ENCODE results near the gene SSTR4. TPM values are rescaled to one million over a fixed set of nuclear protein-coding genes. Genes with fewer than 3 reads are reported as not detected.

SSTR4 gene
- total RNA-seq, 1 donor from 2014 or later, result not detected

DNA sequence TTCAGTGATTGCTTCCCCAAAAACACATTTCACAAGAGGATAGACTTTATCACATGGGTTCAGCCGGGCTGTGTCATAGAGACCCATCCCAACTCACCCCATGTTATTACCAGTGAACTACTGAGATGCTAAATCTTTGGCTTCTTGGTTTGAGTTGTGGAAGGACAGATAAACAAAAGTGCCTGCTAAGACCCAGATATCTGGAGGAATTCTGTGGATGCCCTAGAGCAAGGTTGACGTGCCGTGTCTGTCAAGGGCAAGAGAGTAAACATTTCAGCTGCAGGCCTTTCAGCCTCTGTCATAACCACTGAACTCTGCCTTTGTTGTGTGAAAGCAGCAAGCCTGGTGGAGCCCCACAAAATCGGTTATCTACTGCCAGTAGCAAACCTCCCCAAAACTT is 25.5 kb downstream of the SSTR4 start:
- no peak overlapping the region for H3K4me3 ChIP-seq
- no peak for DNase-seq
- intact Hi-C loops (cut with micrococcal nuclease), result no loop called here
- peak overlapping the region; percentile 68 for H3K27ac ChIP-seq (replicated peaks)
- H3K36me3 ChIP-seq, result no peaks in the 10 kb centered on the region
- no peak for TF ChIP-seq CTCF (IDR thresholded peaks at IDR 0.05; ENCODE audit: borderline replicate concordance)
- no peaks in the 10 kb centered on the region for H3K27me3 ChIP-seq (ENCODE audit: low read depth)
- H3K4me1 ChIP-seq, result peaks cover 44% of the 10 kb centered on the region
- H3K9me3 ChIP-seq (replicated peaks), result peaks cover 7% of the 10 kb centered on the region

DNA sequence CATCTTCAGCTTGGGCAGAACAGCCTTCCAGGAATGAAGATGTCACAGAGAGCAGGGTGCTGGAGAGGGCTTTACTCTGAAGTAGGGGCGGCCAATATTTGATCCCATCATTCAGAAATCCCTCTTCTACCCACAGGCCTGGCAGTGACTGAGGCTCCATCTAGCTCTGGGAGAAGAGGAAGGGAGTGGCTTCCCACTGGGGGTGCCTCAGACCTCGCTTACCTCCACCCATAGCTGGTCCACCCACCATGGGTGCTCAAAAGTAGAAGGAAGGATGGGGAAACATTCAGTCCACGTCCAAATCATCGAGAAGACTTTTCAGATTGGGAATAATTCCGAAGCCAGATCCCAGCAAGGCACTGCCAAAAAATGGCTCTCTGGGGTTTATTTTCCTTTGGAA is 26.1 kb downstream of the SSTR4 start:
- no peak for TF ChIP-seq CTCF (IDR thresholded peaks at IDR 0.05; ENCODE audit: borderline replicate concordance)
- no peaks in the 10 kb centered on the region for H3K36me3 ChIP-seq
- peak overlapping the region; percentile 68 for H3K27ac ChIP-seq (replicated peaks)
- H3K9me3 ChIP-seq (replicated peaks), result peaks cover 7% of the 10 kb centered on the region
- peaks cover 44% of the 10 kb centered on the region for H3K4me1 ChIP-seq
- intact Hi-C loops (cut with micrococcal nuclease), result no loop called here
- no peak for DNase-seq
- H3K4me3 ChIP-seq, result peak overlapping the region; percentile 17
- no peaks in the 10 kb centered on the region for H3K27me3 ChIP-seq (ENCODE audit: low read depth)

DNA sequence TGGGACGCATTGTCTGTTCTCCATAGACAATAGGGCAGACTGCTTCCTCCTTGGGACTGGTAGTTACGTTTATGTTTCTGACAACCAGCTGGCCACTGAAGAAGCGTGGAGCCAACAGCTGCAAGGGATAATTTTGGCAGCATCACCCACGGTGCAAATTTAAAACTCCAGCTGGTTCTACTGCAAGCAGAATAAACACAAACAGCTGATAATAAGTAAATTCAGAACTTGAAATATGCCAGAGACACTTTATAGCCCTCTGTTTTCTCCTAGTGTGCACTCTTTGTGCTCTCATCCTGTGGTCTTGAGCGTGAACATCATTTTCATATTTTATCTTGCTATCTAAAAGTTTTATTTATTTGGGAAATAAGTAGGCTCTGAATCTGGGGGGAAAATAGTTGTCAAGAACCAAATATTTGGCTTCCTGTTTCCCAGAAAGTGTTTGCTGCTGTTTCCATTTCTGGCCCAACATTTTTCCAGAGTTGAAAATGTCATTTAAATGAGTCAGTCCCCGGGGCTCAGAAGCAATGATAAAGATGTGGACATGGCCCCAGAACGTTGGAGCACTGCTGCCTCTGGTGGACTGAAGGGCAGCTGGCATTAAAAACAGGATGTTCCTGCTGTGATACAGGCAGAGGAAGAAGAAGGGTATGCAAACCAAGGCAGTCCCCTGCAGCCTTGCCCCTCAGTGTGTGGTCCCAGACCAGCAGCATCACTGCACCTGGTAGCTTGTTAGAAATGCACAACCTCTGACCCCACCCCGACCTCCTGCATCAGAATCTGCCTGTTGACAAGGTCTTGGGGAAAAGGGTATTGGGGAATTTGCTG is 26.8 kb downstream of the SSTR4 start:
- peaks cover 44% of the 10 kb centered on the region for H3K4me1 ChIP-seq
- no peaks in the 10 kb centered on the region for H3K27me3 ChIP-seq (ENCODE audit: low read depth)
- no peaks in the 10 kb centered on the region for H3K36me3 ChIP-seq
- intact Hi-C loops (cut with micrococcal nuclease), result no loop called here
- peak; percentile 44 for DNase-seq
- peak overlapping the region; percentile 68 for H3K27ac ChIP-seq (replicated peaks)
- H3K9me3 ChIP-seq (replicated peaks), result peaks cover 2% of the 10 kb centered on the region
- H3K4me3 ChIP-seq, result peak overlapping the region; percentile 17
- peak; percentile 64 for TF ChIP-seq CTCF (IDR thresholded peaks at IDR 0.05; ENCODE audit: borderline replicate concordance)

GRCh38 chr20:23062632-23063031 is 27.5 kb downstream of the SSTR4 start:
- Histone ChIP-seq H3K27me3 (ENCODE audit: low read depth) (no peaks in the 10 kb centered on the region), H3K9me3 (replicated peaks) (no peaks in the 10 kb centered on the region), H3K27ac (replicated peaks) (peak overlapping the region; percentile 68), H3K4me1 (peaks cover 44% of the 10 kb centered on the region), H3K36me3 (no peaks in the 10 kb centered on the region), H3K4me3 (no peak overlapping the region)
- intact Hi-C loops (cut with micrococcal nuclease), result no loop called here
- TF ChIP-seq CTCF (IDR thresholded peaks at IDR 0.05; ENCODE audit: borderline replicate concordance), result no peak
- DNase-seq, result no peak

GRCh38 chr20:23063168-23063567 is 28.1 kb downstream of the SSTR4 start:
- intact Hi-C loops (cut with micrococcal nuclease), result no loop called here
- Histone ChIP-seq H3K9me3 (replicated peaks) (no peaks in the 10 kb centered on the region), H3K27me3 (ENCODE audit: low read depth) (no peaks in the 10 kb centered on the region), H3K4me3 (no peak overlapping the region), H3K4me1 (peaks cover 44% of the 10 kb centered on the region), H3K27ac (replicated peaks) (peak overlapping the region; percentile 68), H3K36me3 (no peaks in the 10 kb centered on the region)
- DNase-seq, result no peak
- no peak for TF ChIP-seq CTCF (IDR thresholded peaks at IDR 0.05; ENCODE audit: borderline replicate concordance)

Measured in left ventricle myocardium inferior (tissue), 1 donor.